Astrocyte of the hippocampus (primary cell): ENCODE results near the gene RUFY1.
A peak's percentile ranks its signal among the peaks of the same experiment; 100 is the strongest.
"Not testable (repeated sequence)": the region's sequence is repeated elsewhere in the genome, so short reads cannot be mapped to it uniquely, and the experiment has no call there.

Experiments used
- DNase-seq: peaks from one replicate; pipeline ENCODE4 v3.0.0; 2011; ENCODE audit warnings: low read depth, low spot score

The RUFY1 gene, protein sequence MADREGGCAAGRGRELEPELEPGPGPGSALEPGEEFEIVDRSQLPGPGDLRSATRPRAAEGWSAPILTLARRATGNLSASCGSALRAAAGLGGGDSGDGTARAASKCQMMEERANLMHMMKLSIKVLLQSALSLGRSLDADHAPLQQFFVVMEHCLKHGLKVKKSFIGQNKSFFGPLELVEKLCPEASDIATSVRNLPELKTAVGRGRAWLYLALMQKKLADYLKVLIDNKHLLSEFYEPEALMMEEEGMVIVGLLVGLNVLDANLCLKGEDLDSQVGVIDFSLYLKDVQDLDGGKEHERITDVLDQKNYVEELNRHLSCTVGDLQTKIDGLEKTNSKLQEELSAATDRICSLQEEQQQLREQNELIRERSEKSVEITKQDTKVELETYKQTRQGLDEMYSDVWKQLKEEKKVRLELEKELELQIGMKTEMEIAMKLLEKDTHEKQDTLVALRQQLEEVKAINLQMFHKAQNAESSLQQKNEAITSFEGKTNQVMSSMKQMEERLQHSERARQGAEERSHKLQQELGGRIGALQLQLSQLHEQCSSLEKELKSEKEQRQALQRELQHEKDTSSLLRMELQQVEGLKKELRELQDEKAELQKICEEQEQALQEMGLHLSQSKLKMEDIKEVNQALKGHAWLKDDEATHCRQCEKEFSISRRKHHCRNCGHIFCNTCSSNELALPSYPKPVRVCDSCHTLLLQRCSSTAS

GRCh38 chr5:179550511-179551342, at the start of gene RUFY1:
Gene RUFY1, plus strand, starts transcription at chr5:179550554. Its CDS starts 16 bp downstream, at chr5:179550570.
- peak; percentile 92 for DNase-seq

DNA sequence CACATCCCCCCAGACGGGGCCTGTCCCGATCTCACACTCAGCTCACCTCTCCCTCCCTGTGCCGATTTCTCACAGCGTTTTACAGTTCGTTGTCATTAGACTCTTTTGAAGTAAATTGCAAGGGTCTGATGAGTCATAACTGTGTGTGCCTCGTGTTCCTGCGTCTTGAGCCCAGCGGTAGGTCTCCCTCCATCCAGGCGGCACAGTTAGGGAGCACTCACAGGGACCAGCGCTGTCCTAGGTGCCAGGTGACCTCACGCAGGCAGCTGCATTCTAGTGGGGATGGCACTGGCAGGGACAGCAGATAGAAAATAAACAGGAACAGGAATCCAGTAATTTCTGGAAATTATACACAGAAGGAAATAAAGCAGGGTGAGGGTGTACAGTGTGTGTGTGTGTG, 48.4 kb upstream of the RUFY1 start:
- DNase-seq: not testable (repeated sequence)

- DNase-seq: not testable (repeated sequence)
These were observed 47.9 kb upstream of the RUFY1 start for GRCh38 chr5:179502420-179502819.

DNA sequence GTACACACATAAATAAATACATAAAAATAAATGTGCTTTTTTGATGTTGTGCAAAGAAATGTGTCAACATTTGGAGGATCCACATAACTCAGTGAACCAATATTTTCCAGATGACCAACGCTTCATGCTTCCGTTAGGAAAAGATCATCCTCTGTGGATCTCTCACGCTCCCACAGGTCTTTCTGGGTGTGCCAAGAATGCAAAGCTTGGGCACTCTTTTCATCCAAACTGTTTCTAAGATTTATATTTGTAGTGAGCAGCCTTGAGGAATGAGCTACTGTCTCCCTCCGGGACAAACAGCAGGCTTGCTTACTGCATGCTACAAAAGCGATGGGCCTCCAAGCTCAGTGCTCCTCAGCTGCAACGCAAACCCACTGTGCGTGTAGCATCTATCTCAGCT, 46.2 kb upstream of the RUFY1 start:
- no peak for DNase-seq

DNA sequence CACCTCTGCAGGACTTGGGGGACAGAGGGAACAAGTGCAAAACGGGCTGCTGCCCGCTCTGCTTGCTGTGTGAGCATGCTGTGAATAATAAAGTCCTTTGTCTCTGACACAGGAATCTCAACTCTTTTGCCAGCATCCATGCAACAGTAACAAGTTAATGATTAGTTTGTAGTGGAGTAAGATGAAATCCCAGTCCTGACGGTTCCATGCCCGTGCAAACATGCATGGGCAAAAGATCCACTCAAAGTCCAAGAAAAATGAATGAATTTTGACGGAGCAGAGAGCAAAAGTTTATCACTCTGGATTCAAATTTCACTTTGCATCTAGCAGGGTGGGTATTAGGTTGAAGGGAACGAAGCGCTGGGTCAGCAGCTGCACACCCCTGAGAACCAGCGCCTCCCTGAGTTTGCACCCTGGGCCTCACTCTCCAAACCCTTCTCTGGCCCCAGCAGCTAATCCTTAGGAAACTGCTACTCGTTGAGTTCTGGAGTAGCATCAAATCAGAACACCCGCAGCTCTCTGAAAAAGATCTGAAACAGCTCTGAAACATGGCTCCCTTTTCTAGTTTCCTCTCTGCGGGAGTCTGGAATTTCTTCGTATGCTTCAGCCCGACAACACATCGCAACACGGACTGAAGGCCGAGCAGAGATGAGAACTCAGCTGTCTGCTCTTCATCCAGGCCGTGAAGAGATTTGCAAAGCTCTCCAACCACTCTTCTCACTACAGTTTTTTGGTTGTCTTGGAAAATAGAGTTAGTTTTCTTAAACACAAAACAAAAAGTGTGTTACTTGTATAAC, 45.6 kb upstream of the RUFY1 start:
- DNase-seq: no peak

- no peak for DNase-seq
These were observed 44.6 kb upstream of the RUFY1 start for GRCh38 chr5:179505636-179506261.

DNA sequence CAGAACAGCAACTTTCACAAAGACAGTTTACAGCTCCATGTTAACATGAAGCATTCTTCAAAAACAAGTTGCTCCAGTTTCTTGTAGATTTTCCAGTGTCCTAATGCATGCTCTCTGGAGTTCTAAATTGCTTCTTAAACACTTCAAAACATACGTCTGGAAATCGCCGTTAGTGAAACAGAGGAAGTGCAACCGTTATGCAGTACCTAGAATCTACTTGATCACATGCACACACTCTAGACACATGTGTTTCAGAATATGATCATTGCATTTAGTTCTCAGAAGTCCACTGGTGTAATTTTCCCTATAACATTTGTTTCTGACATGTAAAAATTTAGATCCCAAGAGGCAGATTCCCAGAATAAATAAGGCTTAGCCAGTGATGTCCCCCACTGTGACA, 41.1 kb upstream of the RUFY1 start:
- DNase-seq: no peak

DNA sequence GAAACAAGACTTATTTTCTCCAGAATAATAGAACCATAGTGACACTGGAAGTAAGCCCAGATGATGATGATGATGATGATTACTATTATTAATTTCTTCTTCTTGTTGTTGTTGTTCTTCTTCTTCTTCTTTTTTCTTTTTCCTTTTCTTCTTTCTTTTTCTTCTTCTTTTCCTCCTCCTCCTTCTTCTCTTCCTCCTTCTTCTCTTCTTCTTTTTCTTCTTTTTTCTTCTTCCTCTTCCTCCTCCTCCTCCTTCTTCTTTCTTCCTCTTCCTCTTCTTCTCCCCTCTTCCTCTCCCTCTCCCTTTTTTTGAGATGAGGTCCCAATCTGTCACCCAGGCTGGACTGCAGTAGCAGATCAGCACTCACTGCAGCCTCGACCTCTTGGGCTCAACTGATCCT, 40.5 kb upstream of the RUFY1 start:
- no peak for DNase-seq

- DNase-seq: no peak
These were observed 37.8 kb upstream of the RUFY1 start for GRCh38 chr5:179512452-179513000.

- not testable (repeated sequence) for DNase-seq
These were observed 34.9 kb upstream of the RUFY1 start for GRCh38 chr5:179515501-179515900.

DNA sequence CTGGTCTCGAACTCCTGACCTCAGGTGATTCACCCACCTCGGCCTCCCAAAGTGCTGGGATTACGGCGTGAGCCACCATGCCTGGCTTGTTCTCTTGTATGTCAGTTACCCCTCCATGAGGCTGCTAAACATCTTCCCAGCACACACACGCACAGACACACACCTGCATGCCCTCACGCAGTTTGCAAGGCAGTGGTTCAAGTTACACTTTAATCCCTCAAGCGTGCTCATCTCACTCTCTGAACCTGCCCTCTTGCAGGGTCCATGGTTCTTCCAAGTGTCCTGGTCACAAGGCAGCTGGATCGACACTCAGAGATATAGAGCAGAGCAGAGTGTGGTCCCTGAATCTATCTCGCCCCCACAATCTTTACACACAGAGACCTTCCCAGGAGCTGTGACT, 34.1 kb upstream of the RUFY1 start:
- DNase-seq: no peak

- not testable (repeated sequence) for DNase-seq
These were observed 32.6 kb upstream of the RUFY1 start for GRCh38 chr5:179517746-179518145.

GRCh38 chr5:179518369-179518768, 32.0 kb upstream of the RUFY1 start:
- not testable (repeated sequence) for DNase-seq

GRCh38 chr5:179519416-179520070, 30.8 kb upstream of the RUFY1 start:
- not testable (repeated sequence) for DNase-seq

DNA sequence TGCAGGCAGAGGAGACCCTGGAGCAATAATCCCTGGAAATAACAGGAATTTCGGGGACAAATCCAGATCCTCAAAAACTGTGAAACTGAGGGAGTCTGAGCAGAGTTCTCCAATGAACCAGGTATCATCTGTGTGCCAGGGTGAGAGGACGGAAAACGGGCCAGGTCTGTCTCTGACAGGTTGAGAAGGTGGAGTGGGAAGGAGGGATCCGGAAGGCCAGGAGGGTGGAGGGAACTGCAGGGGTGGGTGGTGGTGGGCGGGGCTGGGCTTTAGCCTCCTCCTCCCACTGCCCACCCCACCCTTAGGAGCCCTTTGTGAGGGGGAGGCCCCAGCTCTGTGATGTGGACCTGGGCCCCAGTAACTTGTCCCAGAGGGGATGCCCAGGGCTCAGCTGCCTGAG, 28.2 kb upstream of the RUFY1 start:
- not testable (repeated sequence) for DNase-seq

DNA sequence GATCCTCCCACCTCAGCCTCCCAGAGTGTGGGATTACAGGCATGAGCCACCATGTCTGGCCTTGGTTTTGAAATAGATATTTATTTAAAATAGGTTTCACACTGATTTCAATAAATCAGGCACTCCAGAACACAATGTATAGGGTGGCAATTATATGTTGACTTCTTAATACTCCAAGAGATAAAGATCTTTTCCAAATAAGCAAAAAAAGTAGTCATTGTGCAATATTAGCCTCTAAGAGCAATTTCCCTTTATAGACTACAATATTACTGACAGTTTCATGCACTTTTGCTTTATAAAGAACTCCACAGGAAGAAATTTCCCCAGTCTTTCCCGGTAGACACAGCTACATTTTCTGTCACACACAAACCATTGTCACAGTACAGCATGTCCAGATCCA, 23.4 kb upstream of the RUFY1 start:
- no peak for DNase-seq

DNA sequence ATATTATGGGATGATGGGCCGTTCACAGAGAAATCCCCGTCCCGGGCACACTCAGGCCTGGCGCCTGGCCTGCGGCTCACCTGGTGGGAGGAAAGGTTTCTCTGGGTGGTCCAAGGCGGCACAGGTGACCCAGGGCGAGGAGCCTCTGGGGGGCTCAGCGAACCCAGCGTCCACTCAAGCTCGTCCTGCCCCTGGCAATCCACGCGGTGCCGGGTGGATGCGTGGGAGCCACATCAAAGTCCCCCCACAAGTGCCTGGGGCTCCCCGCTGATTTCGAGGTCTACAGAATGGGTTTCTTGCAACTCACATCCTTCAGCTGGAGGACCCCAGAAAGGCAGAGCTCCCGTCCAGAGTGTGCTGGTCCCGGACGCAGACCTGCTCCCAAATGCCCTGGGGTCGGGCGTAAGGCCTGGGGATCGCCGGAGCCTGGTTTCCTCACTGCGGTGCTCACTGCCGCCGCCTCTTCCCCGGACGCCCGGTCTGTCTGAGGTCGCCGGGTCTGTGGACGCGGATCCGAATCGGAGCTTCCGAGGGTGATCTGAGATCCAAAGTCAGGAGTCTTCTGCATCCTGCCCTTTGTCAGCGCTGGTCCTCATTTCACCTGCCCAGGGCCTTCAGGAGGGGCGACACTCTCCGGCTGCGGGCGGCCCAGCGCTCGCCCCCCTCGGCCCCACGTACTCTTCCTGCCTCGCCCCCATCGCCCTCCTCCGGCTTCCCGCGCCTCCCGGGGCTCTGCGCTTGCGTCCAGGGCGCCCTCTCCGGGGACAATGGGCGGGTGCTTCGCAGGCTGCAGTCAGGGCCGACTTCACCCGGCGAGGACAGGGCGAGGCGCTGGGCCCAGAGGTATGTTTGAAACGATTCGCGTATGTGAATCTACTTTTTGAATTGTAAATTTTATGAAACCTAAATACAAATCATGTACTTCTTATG, 20.0 kb upstream of the RUFY1 start:
- peak; percentile 44 for DNase-seq

GRCh38 chr5:179533024-179533423, 17.3 kb upstream of the RUFY1 start:
- no peak for DNase-seq

DNA sequence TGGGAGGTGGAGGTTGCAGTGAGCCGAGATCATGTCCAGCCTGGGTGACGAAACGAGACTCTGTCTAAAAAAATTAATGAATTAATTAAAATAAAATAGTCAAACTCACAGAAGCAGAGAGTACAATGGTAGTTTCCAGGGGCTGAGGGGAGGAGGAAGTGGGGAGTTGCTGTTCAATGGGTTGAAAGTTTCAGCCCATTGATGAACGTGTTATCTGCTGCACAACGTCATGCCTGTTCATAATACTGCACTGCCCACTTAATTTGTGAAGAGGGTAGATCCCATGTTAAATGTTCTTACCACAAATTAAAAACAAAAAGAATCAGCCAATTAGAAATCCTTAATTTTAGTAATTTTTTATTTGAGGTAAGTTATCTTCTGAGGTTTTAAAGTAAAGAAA, 16.4 kb upstream of the RUFY1 start:
- DNase-seq: no peak
